ENCODE results near the gene C21orf91.

Gene C21orf91

DNA sequence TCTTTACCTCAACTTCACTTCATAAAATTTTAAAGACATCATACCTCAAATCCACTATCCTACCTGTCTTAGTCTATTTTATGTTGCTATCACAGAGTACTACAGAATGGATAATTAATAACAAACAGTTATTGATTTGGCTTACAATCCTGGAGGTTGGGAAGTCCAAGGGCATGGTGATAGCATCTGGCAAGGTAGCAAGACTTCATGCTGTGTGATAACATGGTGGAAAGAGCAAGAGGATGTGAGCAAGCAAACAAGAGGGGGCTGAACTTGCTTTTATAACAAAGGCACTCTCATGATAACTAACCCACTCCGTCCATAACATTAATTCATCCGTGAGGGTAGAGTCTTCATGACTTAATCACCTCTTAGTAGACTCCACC lies 33.8 kb downstream of the C21orf91 start:
- TF ChIP-seq ZNF70 (CRISPR knock-in tag; IDR thresholded peaks at IDR 0.05), result no peak
- TF ChIP-seq, protein P1, sequence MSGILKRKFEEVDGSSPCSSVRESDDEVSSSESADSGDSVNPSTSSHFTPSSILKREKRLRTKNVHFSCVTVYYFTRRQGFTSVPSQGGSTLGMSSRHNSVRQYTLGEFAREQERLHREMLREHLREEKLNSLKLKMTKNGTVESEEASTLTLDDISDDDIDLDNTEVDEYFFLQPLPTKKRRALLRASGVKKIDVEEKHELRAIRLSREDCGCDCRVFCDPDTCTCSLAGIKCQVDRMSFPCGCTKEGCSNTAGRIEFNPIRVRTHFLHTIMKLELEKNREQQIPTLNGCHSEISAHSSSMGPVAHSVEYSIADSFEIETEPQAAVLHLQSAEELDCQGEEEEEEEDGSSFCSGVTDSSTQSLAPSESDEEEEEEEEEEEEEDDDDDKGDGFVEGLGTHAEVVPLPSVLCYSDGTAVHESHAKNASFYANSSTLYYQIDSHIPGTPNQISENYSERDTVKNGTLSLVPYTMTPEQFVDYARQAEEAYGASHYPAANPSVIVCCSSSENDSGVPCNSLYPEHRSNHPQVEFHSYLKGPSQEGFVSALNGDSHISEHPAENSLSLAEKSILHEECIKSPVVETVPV (CRISPR knock-in tag; IDR thresholded peaks at IDR 0.05), result no peak
- no peak for TF ChIP-seq ISL1 (CRISPR knock-in tag; IDR thresholded peaks at IDR 0.05)
- no peak for TF ChIP-seq PPARA (CRISPR knock-in tag; IDR thresholded peaks at IDR 0.05; ENCODE audit: borderline replicate concordance)
- no peak for TF ChIP-seq ARNTL (CRISPR knock-in tag; IDR thresholded peaks at IDR 0.05; ENCODE audit: borderline replicate concordance, low read depth)
- no peak for TF ChIP-seq RARB (CRISPR knock-in tag; IDR thresholded peaks at IDR 0.05)
- TF ChIP-seq CREB5 (CRISPR knock-in tag; IDR thresholded peaks at IDR 0.05; ENCODE audit: low read depth), result no peak
- TF ChIP-seq ZNF8 (CRISPR knock-in tag; IDR thresholded peaks at IDR 0.05), result no peak
- TF ChIP-seq, protein P2, sequence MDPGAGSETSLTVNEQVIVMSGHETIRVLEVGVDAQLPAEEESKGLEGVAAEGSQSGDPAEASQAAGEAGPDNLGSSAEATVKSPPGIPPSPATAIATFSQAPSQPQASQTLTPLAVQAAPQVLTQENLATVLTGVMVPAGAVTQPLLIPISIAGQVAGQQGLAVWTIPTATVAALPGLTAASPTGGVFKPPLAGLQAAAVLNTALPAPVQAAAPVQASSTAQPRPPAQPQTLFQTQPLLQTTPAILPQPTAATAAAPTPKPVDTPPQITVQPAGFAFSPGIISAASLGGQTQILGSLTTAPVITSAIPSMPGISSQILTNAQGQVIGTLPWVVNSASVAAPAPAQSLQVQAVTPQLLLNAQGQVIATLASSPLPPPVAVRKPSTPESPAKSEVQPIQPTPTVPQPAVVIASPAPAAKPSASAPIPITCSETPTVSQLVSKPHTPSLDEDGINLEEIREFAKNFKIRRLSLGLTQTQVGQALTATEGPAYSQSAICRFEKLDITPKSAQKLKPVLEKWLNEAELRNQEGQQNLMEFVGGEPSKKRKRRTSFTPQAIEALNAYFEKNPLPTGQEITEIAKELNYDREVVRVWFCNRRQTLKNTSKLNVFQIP (CRISPR knock-in tag; IDR thresholded peaks at IDR 0.05; ENCODE audit: borderline replicate concordance, low read depth), result no peak
- TF ChIP-seq, protein P3, sequence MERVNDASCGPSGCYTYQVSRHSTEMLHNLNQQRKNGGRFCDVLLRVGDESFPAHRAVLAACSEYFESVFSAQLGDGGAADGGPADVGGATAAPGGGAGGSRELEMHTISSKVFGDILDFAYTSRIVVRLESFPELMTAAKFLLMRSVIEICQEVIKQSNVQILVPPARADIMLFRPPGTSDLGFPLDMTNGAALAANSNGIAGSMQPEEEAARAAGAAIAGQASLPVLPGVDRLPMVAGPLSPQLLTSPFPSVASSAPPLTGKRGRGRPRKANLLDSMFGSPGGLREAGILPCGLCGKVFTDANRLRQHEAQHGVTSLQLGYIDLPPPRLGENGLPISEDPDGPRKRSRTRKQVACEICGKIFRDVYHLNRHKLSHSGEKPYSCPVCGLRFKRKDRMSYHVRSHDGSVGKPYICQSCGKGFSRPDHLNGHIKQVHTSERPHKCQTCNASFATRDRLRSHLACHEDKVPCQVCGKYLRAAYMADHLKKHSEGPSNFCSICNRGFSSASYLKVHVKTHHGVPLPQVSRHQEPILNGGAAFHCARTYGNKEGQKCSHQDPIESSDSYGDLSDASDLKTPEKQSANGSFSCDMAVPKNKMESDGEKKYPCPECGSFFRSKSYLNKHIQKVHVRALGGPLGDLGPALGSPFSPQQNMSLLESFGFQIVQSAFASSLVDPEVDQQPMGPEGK (CRISPR knock-in tag; IDR thresholded peaks at IDR 0.05; ENCODE audit: borderline replicate concordance), result no peak
- TF ChIP-seq ZFP3 (CRISPR knock-in tag; IDR thresholded peaks at IDR 0.05), result no peak
- no peak for ATAC-seq

DNA sequence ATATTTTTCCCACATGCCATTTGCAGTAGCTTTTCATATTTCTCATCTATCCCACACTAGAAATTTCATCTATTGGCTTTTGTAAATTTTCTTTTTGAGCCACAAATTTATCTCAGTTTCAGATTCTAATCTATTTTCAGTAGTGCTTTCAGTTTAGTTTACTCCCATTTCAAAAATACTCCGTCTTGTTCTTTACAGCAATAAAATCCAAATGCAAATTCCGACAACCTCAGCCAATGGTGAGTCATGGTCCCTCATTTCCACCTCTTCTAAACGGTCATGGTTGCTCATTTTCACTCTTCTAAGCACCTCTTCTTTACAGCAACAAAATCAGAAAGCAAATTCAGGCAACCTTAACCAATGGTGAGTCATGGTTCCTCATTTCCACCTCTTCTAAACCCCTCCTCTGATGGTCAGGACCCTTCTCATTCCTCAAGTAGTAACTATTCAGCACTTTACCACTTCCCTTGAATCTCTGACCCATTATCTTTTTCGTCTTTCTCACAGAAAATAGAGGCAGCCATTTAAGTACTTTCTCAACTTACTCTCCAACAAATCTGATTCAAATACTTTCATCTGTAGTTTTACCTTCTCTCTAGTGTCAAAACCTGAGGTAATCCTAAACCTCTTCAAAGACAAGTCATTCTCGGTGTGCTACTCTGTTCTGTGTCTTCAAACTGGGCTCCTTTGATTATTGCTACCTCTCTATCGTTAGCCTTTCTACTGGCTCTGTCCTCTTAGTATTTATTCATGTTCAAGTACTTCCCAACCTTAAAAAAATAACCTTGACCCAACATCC lies 34.4 kb downstream of the C21orf91 start:
- no peak for TF ChIP-seq ZNF70 (CRISPR knock-in tag; IDR thresholded peaks at IDR 0.05)
- ATAC-seq, result no peak

GRCh38 chr21:17784180-17784598 lies 35.0 kb downstream of the C21orf91 start:
- TF ChIP-seq ISL1 (CRISPR knock-in tag; IDR thresholded peaks at IDR 0.05), result no peak
- TF ChIP-seq, protein P2 (CRISPR knock-in tag; IDR thresholded peaks at IDR 0.05; ENCODE audit: borderline replicate concordance, low read depth), result no peak
- TF ChIP-seq PPARA (CRISPR knock-in tag; IDR thresholded peaks at IDR 0.05; ENCODE audit: borderline replicate concordance), result no peak
- TF ChIP-seq ZNF565 (CRISPR knock-in tag; conservative IDR thresholded peaks at IDR 0.05; ENCODE audit: low read depth), result no peak
- TF ChIP-seq ZNF8 (CRISPR knock-in tag; IDR thresholded peaks at IDR 0.05), result no peak
- no peak for TF ChIP-seq ZNF70 (CRISPR knock-in tag; IDR thresholded peaks at IDR 0.05)
- TF ChIP-seq TOX (CRISPR knock-in tag; IDR thresholded peaks at IDR 0.05; ENCODE audit: borderline replicate concordance), result no peak
- TF ChIP-seq ZFP30 (CRISPR knock-in tag; IDR thresholded peaks at IDR 0.05), result no peak
- TF ChIP-seq, protein P4, sequence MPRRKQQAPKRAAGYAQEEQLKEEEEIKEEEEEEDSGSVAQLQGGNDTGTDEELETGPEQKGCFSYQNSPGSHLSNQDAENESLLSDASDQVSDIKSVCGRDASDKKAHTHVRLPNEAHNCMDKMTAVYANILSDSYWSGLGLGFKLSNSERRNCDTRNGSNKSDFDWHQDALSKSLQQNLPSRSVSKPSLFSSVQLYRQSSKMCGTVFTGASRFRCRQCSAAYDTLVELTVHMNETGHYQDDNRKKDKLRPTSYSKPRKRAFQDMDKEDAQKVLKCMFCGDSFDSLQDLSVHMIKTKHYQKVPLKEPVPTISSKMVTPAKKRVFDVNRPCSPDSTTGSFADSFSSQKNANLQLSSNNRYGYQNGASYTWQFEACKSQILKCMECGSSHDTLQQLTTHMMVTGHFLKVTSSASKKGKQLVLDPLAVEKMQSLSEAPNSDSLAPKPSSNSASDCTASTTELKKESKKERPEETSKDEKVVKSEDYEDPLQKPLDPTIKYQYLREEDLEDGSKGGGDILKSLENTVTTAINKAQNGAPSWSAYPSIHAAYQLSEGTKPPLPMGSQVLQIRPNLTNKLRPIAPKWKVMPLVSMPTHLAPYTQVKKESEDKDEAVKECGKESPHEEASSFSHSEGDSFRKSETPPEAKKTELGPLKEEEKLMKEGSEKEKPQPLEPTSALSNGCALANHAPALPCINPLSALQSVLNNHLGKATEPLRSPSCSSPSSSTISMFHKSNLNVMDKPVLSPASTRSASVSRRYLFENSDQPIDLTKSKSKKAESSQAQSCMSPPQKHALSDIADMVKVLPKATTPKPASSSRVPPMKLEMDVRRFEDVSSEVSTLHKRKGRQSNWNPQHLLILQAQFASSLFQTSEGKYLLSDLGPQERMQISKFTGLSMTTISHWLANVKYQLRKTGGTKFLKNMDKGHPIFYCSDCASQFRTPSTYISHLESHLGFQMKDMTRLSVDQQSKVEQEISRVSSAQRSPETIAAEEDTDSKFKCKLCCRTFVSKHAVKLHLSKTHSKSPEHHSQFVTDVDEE (CRISPR knock-in tag; IDR thresholded peaks at IDR 0.05), result no peak
- no peak for TF ChIP-seq BACH2 (CRISPR knock-in tag; IDR thresholded peaks at IDR 0.05; ENCODE audit: borderline replicate concordance)
- no peak for TF ChIP-seq ESRRG (CRISPR knock-in tag; IDR thresholded peaks at IDR 0.05)
- TF ChIP-seq ZFP3 (CRISPR knock-in tag; IDR thresholded peaks at IDR 0.05), result no peak
- TF ChIP-seq ZC3H10 (CRISPR knock-in tag; IDR thresholded peaks at IDR 0.05), result no peak
- no peak for TF ChIP-seq TCF4 (CRISPR knock-in tag; IDR thresholded peaks at IDR 0.05; ENCODE audit: borderline replicate concordance)
- TF ChIP-seq RARB (CRISPR knock-in tag; IDR thresholded peaks at IDR 0.05), result no peak
- TF ChIP-seq CSDC2 (CRISPR knock-in tag; IDR thresholded peaks at IDR 0.05), result no peak
- no peak for TF ChIP-seq CREB5 (CRISPR knock-in tag; IDR thresholded peaks at IDR 0.05; ENCODE audit: low read depth)
- TF ChIP-seq GLIS3 (CRISPR knock-in tag; IDR thresholded peaks at IDR 0.05), result no peak
- no peak for TF ChIP-seq SNAI2 (CRISPR knock-in tag; IDR thresholded peaks at IDR 0.05)
- TF ChIP-seq, protein P1 (CRISPR knock-in tag; IDR thresholded peaks at IDR 0.05), result no peak
- no peak for ATAC-seq

Measured in SK-N-SH treated with all-trans-retinoic acid at 6 μM for 48 hours (cell line).